Osteoblast (primary cell): ENCODE measurements around the gene NXPH4. TPM values are rescaled to one million over a fixed set of nuclear protein-coding genes. Genes with fewer than 3 reads are reported as not detected.

Source experiments
- DNase-seq: peaks from one replicate; pipeline ENCODE4 v3.0.0; 2011; ENCODE audit warnings: low spot score, mixed read lengths; ENCODE audit not compliant: insufficient read length; ENCODE audit errors: missing footprints
- H2AFZ ChIP-seq: 2 replicates; pipeline ENCODE4 v1.6.0; 2011; ENCODE audit warnings: mild to moderate bottlenecking, low read length
- H3K27ac ChIP-seq: 2 replicates; pipeline ENCODE4 v1.5.1; 2011; ENCODE audit warnings: mild to moderate bottlenecking, low read depth, low read length, moderate library complexity
- H3K27me3 ChIP-seq: 2 replicates; pipeline ENCODE4 v1.6.0; 2012; ENCODE audit warnings: mild to moderate bottlenecking, control low read depth, inconsistent platforms, low read length, moderate library complexity; ENCODE audit not compliant: insufficient read depth
- H3K36me3 ChIP-seq: 2 replicates; pipeline ENCODE4 v1.5.1; 2011; ENCODE audit warnings: mild to moderate bottlenecking, low read length, control low read depth, moderate library complexity; ENCODE audit not compliant: insufficient read depth
- H3K4me1 ChIP-seq: 2 replicates; pipeline ENCODE4 v1.5.1; 2011; ENCODE audit warnings: mild to moderate bottlenecking, low read length, control low read depth, moderate library complexity; ENCODE audit not compliant: insufficient read depth
- H3K4me2 ChIP-seq: 2 replicates; pipeline ENCODE4 v1.6.0; 2011; ENCODE audit warnings: mild to moderate bottlenecking, low read length; ENCODE audit not compliant: insufficient read depth
- H3K4me3 ChIP-seq: fragments of 200-600 bp; sonication (generic); 3 replicates; pipeline ENCODE4 v1.5.1; 2012; ENCODE audit warnings: mild to moderate bottlenecking, low read length, inconsistent platforms; ENCODE audit not compliant: insufficient read depth
- H3K79me2 ChIP-seq: 2 replicates; pipeline ENCODE4 v1.6.0; 2012; ENCODE audit warnings: mild to moderate bottlenecking, low read length, control low read depth, inconsistent platforms; ENCODE audit not compliant: insufficient read depth
- H3K9me3 ChIP-seq: 2 replicates; pipeline ENCODE4 v1.5.1; 2011; ENCODE audit warnings: low read depth, low read length, control low read depth
- H4K20me1 ChIP-seq: 2 replicates; pipeline ENCODE4 v1.6.0; 2012; ENCODE audit warnings: mild to moderate bottlenecking, low read length, control low read depth; ENCODE audit not compliant: insufficient read depth
- total RNA-seq: library from RNA; depleted of rRNA; stranded (reverse); fragments of >200 nt; gene quantifications from 2 replicates; pipeline ENCODE4 v1.2.3, GENCODE V29; 2012
- TF ChIP-seq, protein P1 (sequence below): IDR thresholded peaks from 2 replicates; pipeline ENCODE4 v1.5.1; 2011; ENCODE audit warnings: mild to moderate bottlenecking, low read depth, low read length, moderate library complexity; ENCODE audit errors: extremely low read depth

Gene NXPH4
- total RNA-seq, 1 donor, result 1.1 TPM

- Histone ChIP-seq H3K9me3 (no peaks in the 10 kb centered on the region), H3K27me3 (no peaks in the 10 kb centered on the region), H2AFZ (no peak overlapping the region), H3K27ac (no peak overlapping the region), H4K20me1 (peaks cover 52% of the 10 kb centered on the region), H3K4me3 (no peak overlapping the region), H3K36me3 (peaks cover 88% of the 10 kb centered on the region), H3K4me1 (peaks cover 10% of the 10 kb centered on the region), H3K79me2 (peaks cover 75% of the 10 kb centered on the region), H3K4me2 (no peak overlapping the region)
- DNase-seq, result peak; percentile 92
- TF ChIP-seq, protein P1, sequence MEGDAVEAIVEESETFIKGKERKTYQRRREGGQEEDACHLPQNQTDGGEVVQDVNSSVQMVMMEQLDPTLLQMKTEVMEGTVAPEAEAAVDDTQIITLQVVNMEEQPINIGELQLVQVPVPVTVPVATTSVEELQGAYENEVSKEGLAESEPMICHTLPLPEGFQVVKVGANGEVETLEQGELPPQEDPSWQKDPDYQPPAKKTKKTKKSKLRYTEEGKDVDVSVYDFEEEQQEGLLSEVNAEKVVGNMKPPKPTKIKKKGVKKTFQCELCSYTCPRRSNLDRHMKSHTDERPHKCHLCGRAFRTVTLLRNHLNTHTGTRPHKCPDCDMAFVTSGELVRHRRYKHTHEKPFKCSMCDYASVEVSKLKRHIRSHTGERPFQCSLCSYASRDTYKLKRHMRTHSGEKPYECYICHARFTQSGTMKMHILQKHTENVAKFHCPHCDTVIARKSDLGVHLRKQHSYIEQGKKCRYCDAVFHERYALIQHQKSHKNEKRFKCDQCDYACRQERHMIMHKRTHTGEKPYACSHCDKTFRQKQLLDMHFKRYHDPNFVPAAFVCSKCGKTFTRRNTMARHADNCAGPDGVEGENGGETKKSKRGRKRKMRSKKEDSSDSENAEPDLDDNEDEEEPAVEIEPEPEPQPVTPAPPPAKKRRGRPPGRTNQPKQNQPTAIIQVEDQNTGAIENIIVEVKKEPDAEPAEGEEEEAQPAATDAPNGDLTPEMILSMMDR, result peak; percentile 52
Measured at GRCh38 chr12:57173089-57173488, 43.5 kb upstream of the NXPH4 start.

DNA sequence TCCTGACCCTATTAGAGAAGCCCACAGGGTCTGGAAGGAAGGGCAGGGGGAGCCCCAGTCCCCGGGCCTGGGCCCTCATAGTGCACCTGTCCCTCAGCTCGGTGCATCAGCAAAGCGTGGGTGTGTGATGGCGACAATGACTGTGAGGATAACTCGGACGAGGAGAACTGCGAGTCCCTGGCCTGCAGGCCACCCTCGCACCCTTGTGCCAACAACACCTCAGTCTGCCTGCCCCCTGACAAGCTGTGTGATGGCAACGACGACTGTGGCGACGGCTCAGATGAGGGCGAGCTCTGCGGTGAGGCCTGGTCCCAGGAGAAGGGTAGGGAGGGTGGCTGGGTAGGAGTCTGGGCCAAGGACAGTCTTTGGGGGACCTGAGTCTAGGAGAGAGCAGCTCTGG is 42.9 kb upstream of the NXPH4 start:
- TF ChIP-seq, protein P1, result no peak
- Histone ChIP-seq H3K27ac (no peak overlapping the region), H3K4me2 (no peak overlapping the region), H3K36me3 (peaks cover 88% of the 10 kb centered on the region), H3K79me2 (peaks cover 75% of the 10 kb centered on the region), H3K27me3 (no peaks in the 10 kb centered on the region), H2AFZ (no peak overlapping the region), H4K20me1 (peaks cover 52% of the 10 kb centered on the region), H3K4me3 (no peak overlapping the region), H3K4me1 (peaks cover 10% of the 10 kb centered on the region), H3K9me3 (no peaks in the 10 kb centered on the region)
- DNase-seq, result peak; percentile 32

- peaks cover 10% of the 10 kb centered on the region for H3K4me1 ChIP-seq
- no peak overlapping the region for H3K4me3 ChIP-seq
- peaks cover 83% of the 10 kb centered on the region for H3K79me2 ChIP-seq
- peaks cover 63% of the 10 kb centered on the region for H4K20me1 ChIP-seq
- H2AFZ ChIP-seq, result no peak overlapping the region
- H3K4me2 ChIP-seq, result no peak overlapping the region
- H3K36me3 ChIP-seq, result peaks cover 89% of the 10 kb centered on the region
- peak; percentile 96 for DNase-seq
- H3K9me3 ChIP-seq, result no peaks in the 10 kb centered on the region
- peak overlapping the region; percentile 65 for H3K27ac ChIP-seq
- H3K27me3 ChIP-seq, result no peaks in the 10 kb centered on the region
- TF ChIP-seq, protein P1, result peak; percentile 79
Measured at GRCh38 chr12:57175428-57176138, 41.0 kb upstream of the NXPH4 start.

GRCh38 chr12:57176139-57176477 is 40.5 kb upstream of the NXPH4 start:
- Histone ChIP-seq H3K36me3 (peaks cover 89% of the 10 kb centered on the region), H3K4me3 (no peak overlapping the region), H3K27ac (peak overlapping the region; percentile 65), H3K9me3 (no peaks in the 10 kb centered on the region), H2AFZ (no peak overlapping the region), H3K4me1 (peaks cover 7% of the 10 kb centered on the region), H3K27me3 (no peaks in the 10 kb centered on the region), H4K20me1 (peaks cover 58% of the 10 kb centered on the region), H3K79me2 (peaks cover 82% of the 10 kb centered on the region), H3K4me2 (no peak overlapping the region)
- DNase-seq, result peak; percentile 27
- TF ChIP-seq, protein P1, result no peak
